Common myeloid progenitor, CD34-positive (primary cell): ENCODE data around the gene MICALL2.
A peak's percentile ranks its signal among the peaks of the same experiment; 100 is the strongest.

ENCODE experiments used
- CTCF ChIA-PET: fragments of 350-600 bp; sonication (Branson Sonifier 250); formaldehyde crosslinking; loops from one replicate; lab custom pipeline; 2021; ENCODE audit warnings: antibody characterized with exemption; lab: Charles Lee
- POLR2A ChIA-PET: fragments of 350-600 bp; sonication (Branson Sonifier 250); formaldehyde crosslinking; loops from one replicate; lab custom pipeline; 2021; ENCODE audit warnings: antibody characterized with exemption; lab: Charles Lee
- DNase-seq, 3 donors: peaks; one replicate each; pipeline versions ENCODE4 v3.0.0 to v3.0.0-alpha.2; 2013
- H3K27ac ChIP-seq, 2 experiments: 1 replicate in 1 of 2; 2 replicates in 1 of 2; pipeline ENCODE4 v1.7.0; 2013; ENCODE audit warnings: inconsistent platforms in 2 of 2, low read length in 2 of 2, mild to moderate bottlenecking in 2 of 2, low read depth in 1 of 2, moderate library complexity in 1 of 2; ENCODE audit not compliant: severe bottlenecking in 2 of 2, insufficient read depth in 1 of 2, poor library complexity in 1 of 2
- H3K27me3 ChIP-seq, 5 experiments: replicated peaks in 2 of 5; 1 replicate in 3 of 5; 2 replicates in 2 of 5; pipeline versions ENCODE4 v1.6.1 to v1.7.0; 2013; ENCODE audit warnings: low read length in 4 of 5, mild to moderate bottlenecking in 2 of 5, moderate library complexity in 2 of 5, inconsistent platforms in 1 of 5; ENCODE audit not compliant: insufficient read depth in 5 of 5, control insufficient read depth in 4 of 5
- H3K36me3 ChIP-seq, 4 experiments: 1 replicate in 2 of 4; 2 replicates in 2 of 4; pipeline versions ENCODE4 v1.6.1 to v1.7.0; 2013; ENCODE audit warnings: low read length in 3 of 4, control low read depth in 1 of 4, mild to moderate bottlenecking in 1 of 4; ENCODE audit not compliant: control insufficient read depth in 4 of 4, insufficient read depth in 4 of 4
- H3K4me1 ChIP-seq, 4 experiments: 1 replicate in 3 of 4; 2 replicates in 1 of 4; pipeline versions ENCODE4 v1.6.1 to v1.7.1; 2013; ENCODE audit warnings: low read length in 3 of 4, mild to moderate bottlenecking in 3 of 4, control low read depth in 1 of 4, inconsistent platforms in 1 of 4, moderate library complexity in 1 of 4; ENCODE audit not compliant: control insufficient read depth in 4 of 4, insufficient read depth in 4 of 4; ENCODE audit errors: control extremely low read depth in 1 of 4
- H3K4me3 ChIP-seq, 7 experiments: 1 replicate in 4 of 7; 2 replicates in 3 of 7; pipeline versions ENCODE4 v1.5.1 to v1.7.0; 2013; ENCODE audit warnings: mild to moderate bottlenecking in 7 of 7, low read length in 6 of 7, moderate library complexity in 6 of 7, inconsistent platforms in 2 of 7, low read depth in 2 of 7, control low read depth in 1 of 7; ENCODE audit not compliant: insufficient read depth in 4 of 7, control insufficient read depth in 1 of 7; ENCODE audit errors: extremely low read depth in 1 of 7
- H3K9me3 ChIP-seq, 5 experiments: 1 replicate in 4 of 5; 2 replicates in 1 of 5; pipeline versions ENCODE4 v1.6.1 to v1.7.1; 2013; ENCODE audit warnings: low read length in 4 of 5, mild to moderate bottlenecking in 2 of 5, inconsistent platforms in 1 of 5, low read depth in 1 of 5, moderate library complexity in 1 of 5; ENCODE audit not compliant: control insufficient read depth in 4 of 5, insufficient read depth in 2 of 5; ENCODE audit errors: control extremely low read depth in 1 of 5
- WGBS: methylation state at CpG from one replicate; pipeline ENCODE4 v1.1.5; 2013; ENCODE audit not compliant: insufficient coverage; 5-methylcytosine and 5-hydroxymethylcytosine counted together

Gene MICALL2

GRCh38 chr7:1502845-1503244 lies 43.6 kb upstream of the MICALL2 start:
- no peak for DNase-seq
- peaks cover 5 to 52% (median 33%) of the 10 kb centered on the region in 4 experiments for H3K36me3 ChIP-seq
- WGBS = 96% methylated on average over 18 of the region's 20 CpGs
- H3K27me3 ChIP-seq = no peaks in the 10 kb centered on the region
- peaks cover 0 to 40% (median 35%) of the 10 kb centered on the region in 4 experiments for H3K4me1 ChIP-seq
- H3K9me3 ChIP-seq = no peaks in the 10 kb centered on the region
- H3K27ac ChIP-seq = peak overlapping the region in 1 of 2 experiments; percentile 64
- CTCF ChIA-PET = interaction anchor here (1.1 to 15.3 kb wide), 3 partner anchors 9 to 34 kb away, joined by 4 to 150 read pairs (median 6); no protein-coding TSS in a partner anchor
- peak overlapping the region in 5 of 7 experiments; percentile 73 to 97 (median 85) for H3K4me3 ChIP-seq
- POLR2A ChIA-PET = no interaction called here

- Histone ChIP-seq H3K27me3 (no peaks in the 10 kb centered on the region), H3K36me3 (peaks cover 5 to 64% (median 42%) of the 10 kb centered on the region in 4 experiments), H3K27ac (no peak overlapping the region), H3K4me1 (peaks cover 0 to 28% (median 25%) of the 10 kb centered on the region in 4 experiments), H3K4me3 (no peak overlapping the region), H3K9me3 (no peaks in the 10 kb centered on the region)
- 96% methylated on average over 19 of the region's 21 CpGs for WGBS
- DNase-seq = no peak
- CTCF ChIA-PET = interaction anchor here (1.1 to 15.3 kb wide), 2 partner anchors 35 to 58 kb away, joined by 4 to 150 read pairs; no protein-coding TSS in a partner anchor
- POLR2A ChIA-PET = no interaction called here
Observed at GRCh38 chr7:1501487-1502270, 42.4 kb upstream of the MICALL2 start.

- ChIA-PET CTCF (interaction anchor here (1.1 kb wide), 1 partner anchor 68 kb away, joined by 3 read pairs; no protein-coding TSS in a partner anchor), POLR2A (no interaction called here)
- Histone ChIP-seq H3K27ac (no peak overlapping the region), H3K36me3 (peaks cover 5 to 77% (median 51%) of the 10 kb centered on the region in 4 experiments), H3K27me3 (no peaks in the 10 kb centered on the region), H3K9me3 (no peaks in the 10 kb centered on the region), H3K4me1 (peaks cover 0 to 16% (median 13%) of the 10 kb centered on the region in 4 experiments), H3K4me3 (no peak overlapping the region)
- WGBS = 97% methylated on average over 32 of the region's 34 CpGs
- DNase-seq = no peak
Observed at GRCh38 chr7:1500064-1500807, 41.0 kb upstream of the MICALL2 start.

GRCh38 chr7:1499367-1500029 lies 40.2 kb upstream of the MICALL2 start:
- no peak overlapping the region for H3K27ac ChIP-seq
- no peaks in the 10 kb centered on the region for H3K27me3 ChIP-seq
- H3K4me1 ChIP-seq = peaks cover 0 to 15% (median 12%) of the 10 kb centered on the region in 4 experiments
- no peak for DNase-seq
- 95% methylated on average over 27 of the region's 33 CpGs for WGBS
- CTCF ChIA-PET = no interaction called here
- no peaks in the 10 kb centered on the region for H3K9me3 ChIP-seq
- peaks cover 5 to 83% (median 54%) of the 10 kb centered on the region in 4 experiments for H3K36me3 ChIP-seq
- H3K4me3 ChIP-seq = no peak overlapping the region
- POLR2A ChIA-PET = no interaction called here

DNA sequence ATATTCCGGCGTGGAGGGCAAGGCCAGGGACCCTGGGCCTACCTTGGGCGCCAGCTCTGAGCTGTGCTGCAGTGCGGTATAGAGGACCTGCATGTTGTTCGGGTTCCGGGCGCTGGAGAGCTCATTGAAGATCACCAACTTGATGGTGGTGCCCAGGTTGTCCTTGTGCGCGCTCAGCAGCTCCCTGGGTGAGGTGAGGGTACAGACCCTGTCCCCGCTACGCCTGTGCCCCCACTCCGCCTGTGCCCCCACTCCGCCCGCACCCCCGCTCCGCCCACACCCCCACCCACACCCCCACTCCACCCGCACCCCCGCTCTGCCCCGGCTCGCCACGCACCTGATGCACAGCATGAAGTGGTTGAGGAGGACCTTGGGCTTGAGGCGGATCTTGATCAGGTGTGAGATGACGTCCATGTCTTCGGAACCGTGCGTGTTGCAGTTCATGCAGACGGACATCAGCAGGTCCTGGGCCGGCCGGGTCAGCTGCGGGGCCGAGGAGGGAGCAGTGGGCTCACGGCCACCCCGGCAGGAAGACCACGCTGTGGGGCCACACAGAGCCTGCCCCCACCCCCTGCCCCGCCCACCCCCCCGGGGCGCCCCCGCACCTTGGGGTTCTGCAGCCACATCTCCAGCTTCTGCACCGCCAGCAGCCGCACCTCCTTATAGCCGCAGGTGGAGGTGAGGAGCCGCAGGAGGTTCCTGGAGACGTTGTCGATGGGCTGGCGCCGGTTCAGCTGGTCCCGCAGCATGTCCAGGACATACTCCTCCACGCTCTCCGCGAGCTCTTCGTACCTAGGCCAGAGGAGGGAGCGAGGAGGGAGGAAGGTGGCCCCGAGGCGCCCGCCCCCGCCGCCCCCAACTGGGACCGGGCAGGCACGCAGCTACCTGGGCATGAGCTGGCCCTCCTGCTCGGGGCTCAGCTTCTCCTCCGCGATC lies 39.4 kb upstream of the MICALL2 start:
- H3K4me1 ChIP-seq = peaks cover 0 to 12% (median 11%) of the 10 kb centered on the region in 4 experiments
- H3K27ac ChIP-seq = no peak overlapping the region
- H3K36me3 ChIP-seq = peaks cover 5 to 92% (median 59%) of the 10 kb centered on the region in 4 experiments
- CTCF ChIA-PET = interaction anchor here (0.9 to 1.4 kb wide), 3 partner anchors 13 to 60 kb away, joined by 4 read pairs; partner anchors contain the start of gene TMEM184A
- 99% methylated on average over 29 of the region's 62 CpGs for WGBS
- no peak overlapping the region for H3K4me3 ChIP-seq
- H3K9me3 ChIP-seq = no peaks in the 10 kb centered on the region
- no peak for DNase-seq
- POLR2A ChIA-PET = interaction anchor here (0.6 kb wide), 1 partner anchor 66 kb away, joined by 3 read pairs; no protein-coding TSS in a partner anchor
- H3K27me3 ChIP-seq = no peaks in the 10 kb centered on the region
